Measurements from ENCODE around the gene BET1L. TPM values are rescaled to one million over a fixed set of nuclear protein-coding genes. Genes with fewer than 3 reads are reported as not detected.

BET1L gene
- total RNA-seq, 2 experiments from 2014 or later, result 28.8 to 31.7 TPM

DNA sequence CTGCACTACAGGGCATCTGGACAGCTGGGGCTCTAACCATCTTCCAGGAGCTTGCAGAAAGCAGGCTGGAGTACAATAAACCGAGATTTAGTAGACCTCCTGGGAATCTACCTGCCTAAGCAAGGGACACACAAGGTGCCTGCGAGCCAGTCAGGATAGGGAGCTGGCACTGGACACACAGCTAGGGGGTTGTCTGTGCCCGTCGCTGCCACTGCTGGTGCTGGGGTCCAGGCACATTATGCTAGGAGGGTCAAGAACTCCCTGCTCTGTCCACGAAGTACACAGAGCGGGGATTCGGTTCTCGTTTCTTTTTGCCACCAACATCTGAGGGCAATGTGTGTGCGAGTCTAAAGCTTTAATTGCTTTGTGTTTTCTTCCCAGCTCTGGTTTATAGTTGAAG, 4.5 kb upstream of the BET1L start:
- Mint-ChIP-seq H3K27me3 (no peaks in the 10 kb centered on the region), H3K4me1 (peaks cover 28% of the 10 kb centered on the region), H3K36me3 (peaks cover 31% of the 10 kb centered on the region), H3K9me3 (ENCODE audit: low read depth) (no peaks in the 10 kb centered on the region), H3K4me3 (no peak overlapping the region), H3K27ac (no peak overlapping the region)
- DNase-seq (no peak), ATAC-seq (no peak)
- CTCF ChIA-PET, result interaction anchor here (0.5 to 2.1 kb wide), 2 partner anchors 33 to 39 kb away, joined by 3 to 7 read pairs; no protein-coding TSS in a partner anchor

DNA sequence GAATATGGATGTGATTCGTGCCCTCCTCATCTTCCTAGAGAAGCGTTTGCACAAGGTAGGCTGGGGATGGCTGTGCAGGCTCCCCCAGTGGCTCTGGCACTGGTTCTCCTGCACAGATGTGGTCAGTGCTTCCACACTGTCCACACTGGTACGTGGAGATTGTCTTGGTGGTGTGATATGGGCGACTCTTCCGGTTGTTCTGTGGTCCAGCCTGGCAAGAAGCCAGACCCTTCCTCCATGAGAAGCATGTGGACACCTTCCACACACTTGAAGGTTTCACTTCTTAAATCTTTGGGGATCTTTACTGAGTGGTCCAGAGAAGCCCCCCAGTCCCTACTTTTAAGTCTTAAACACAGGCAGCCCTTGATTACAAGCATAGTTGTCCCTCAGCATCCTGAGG, 4.1 kb upstream of the BET1L start:
- Mint-ChIP-seq H3K27me3 (no peaks in the 10 kb centered on the region), H3K9me3 (ENCODE audit: low read depth) (no peaks in the 10 kb centered on the region), H3K27ac (peak overlapping the region; percentile 28), H3K4me3 (no peak overlapping the region), H3K4me1 (peaks cover 31% of the 10 kb centered on the region), H3K36me3 (peaks cover 33% of the 10 kb centered on the region)
- DNase-seq, result no peak
- no peak for ATAC-seq
- CTCF ChIA-PET, result no interaction called here

DNA sequence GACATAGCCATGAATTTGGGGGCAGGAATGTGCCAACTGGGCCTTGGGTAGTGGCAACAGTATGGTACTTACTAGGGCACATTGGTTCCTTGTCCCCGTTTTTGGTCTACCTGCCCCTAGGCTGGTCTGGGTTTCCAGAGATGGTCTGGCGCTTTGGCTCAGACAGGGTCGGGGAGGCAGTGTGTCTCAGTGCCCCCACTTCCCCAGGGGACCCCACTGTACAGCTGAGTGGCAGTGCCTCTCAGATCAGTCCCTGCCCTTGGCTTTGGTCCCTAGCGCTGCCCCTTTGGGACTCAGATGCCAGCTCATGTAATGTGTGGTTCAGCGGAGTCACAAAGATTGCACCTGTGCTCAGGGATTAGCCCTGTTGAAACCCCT, 3.6 kb upstream of the BET1L start:
- no peaks in the 10 kb centered on the region for H3K9me3 Mint-ChIP-seq (ENCODE audit: low read depth)
- no peak for DNase-seq
- H3K4me1 Mint-ChIP-seq, result peaks cover 36% of the 10 kb centered on the region
- CTCF ChIA-PET, result no interaction called here
- H3K36me3 Mint-ChIP-seq, result peaks cover 33% of the 10 kb centered on the region
- no peak overlapping the region for H3K4me3 Mint-ChIP-seq
- H3K27me3 Mint-ChIP-seq, result no peaks in the 10 kb centered on the region
- H3K27ac Mint-ChIP-seq, result no peak overlapping the region
- no peak for ATAC-seq

DNA sequence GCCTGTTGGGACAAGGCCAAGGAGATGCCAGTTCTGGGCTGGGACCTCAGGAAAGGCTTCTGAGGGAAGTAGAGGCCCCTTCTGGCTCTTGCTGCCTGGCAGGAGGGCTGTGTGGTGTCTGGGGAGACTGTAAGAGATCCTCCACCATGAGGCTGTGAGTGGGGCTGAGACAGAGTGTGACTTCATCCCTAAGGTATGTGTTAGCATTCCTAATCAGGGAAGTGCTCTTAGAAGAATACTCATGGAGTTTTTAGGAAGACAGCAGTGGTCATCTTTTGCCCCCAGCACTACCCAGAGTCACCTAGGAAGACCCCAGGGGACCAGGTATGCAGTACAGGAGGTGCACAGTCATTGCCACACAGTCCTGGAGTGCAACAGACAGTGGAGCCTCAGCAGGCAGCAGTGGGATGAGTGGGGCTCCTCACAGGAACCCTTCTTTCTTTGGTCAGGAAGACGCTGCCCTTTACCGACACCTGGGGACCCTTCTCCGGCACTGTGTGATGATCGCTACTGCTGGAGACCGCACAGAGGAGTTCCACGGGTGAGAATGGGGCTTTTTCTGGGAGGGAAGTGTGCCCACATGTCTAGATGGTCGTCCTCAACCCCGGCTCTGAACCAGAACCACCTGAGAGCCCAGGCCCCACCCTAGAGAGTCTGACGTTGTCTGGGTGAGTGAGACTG, 3.1 kb upstream of the BET1L start:
- Mint-ChIP-seq H3K27ac (peak overlapping the region; percentile 84), H3K4me3 (peak overlapping the region; percentile 93), H3K9me3 (ENCODE audit: low read depth) (no peaks in the 10 kb centered on the region), H3K4me1 (peaks cover 40% of the 10 kb centered on the region), H3K27me3 (no peaks in the 10 kb centered on the region), H3K36me3 (peaks cover 30% of the 10 kb centered on the region)
- CTCF ChIA-PET, result interaction anchor here (1.5 to 2.3 kb wide), 3 partner anchors 17 to 41 kb away, joined by 3 to 6 read pairs (median 6); partner anchors contain the start of gene SIRT3
- DNase-seq (no peak), ATAC-seq (no peak)

DNA sequence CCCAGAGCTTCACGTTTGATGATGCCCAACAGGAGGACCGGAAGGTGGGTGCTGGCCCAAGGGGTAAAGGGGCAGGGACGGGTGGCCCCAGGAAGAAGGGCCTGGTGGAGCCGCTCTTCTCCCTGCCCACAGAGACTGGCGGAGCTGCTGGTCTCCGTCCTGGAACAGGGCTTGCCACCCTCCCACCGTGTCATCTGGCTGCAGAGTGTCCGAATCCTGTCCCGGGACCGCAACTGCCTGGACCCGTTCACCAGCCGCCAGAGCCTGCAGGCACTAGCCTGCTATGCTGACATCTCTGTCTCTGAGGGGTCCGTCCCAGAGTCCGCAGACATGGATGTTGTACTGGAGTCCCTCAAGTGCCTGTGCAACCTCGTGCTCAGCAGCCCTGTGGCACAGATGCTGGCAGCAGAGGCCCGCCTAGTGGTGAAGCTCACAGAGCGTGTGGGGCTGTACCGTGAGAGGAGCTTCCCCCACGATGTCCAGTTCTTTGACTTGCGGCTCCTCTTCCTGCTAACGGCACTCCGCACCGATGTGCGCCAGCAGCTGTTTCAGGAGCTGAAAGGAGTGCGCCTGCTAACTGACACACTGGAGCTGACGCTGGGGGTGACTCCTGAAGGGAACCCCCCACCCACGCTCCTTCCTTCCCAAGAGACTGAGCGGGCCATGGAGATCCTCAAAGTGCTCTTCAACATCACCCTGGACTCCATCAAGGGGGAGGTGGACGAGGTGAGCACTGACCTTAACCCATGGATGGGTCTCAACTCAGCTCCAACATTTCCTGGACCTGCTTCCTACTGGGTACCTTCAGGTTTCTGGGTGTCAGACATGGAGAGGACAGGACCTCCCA, 2.3 kb upstream of the BET1L start:
- Mint-ChIP-seq H3K36me3 (peaks cover 27% of the 10 kb centered on the region), H3K4me1 (peaks cover 42% of the 10 kb centered on the region), H3K27me3 (no peaks in the 10 kb centered on the region), H3K27ac (peak overlapping the region; percentile 84), H3K4me3 (peak overlapping the region; percentile 93), H3K9me3 (ENCODE audit: low read depth) (no peaks in the 10 kb centered on the region)
- DNase-seq (no peak), ATAC-seq (no peak)
- CTCF ChIA-PET, result interaction anchor here (1.1 to 2.3 kb wide), 4 partner anchors 18 to 95 kb away, joined by 3 to 6 read pairs (median 4); partner anchors contain the start of gene SIRT3

DNA sequence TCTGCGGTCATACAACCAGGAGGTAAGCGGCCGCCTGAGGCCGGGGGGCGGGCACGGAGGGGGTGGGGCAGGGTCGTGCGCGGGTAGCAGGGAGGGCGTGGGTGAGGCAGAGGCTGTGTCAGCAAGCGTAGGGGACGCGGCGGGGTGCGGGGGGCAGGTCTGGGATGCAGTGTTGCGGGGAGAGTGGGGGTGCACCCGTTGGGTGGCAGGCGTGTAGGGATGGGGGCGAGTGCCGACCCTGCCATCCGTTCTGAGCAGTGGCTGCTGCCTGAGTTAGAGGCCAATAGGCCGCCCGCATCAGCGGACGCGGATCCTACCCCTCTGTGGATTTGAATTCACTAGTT, 1.7 kb upstream of the BET1L start:
- CTCF ChIA-PET, result interaction anchor here (1.1 to 2.3 kb wide), 4 partner anchors 19 to 96 kb away, joined by 3 to 6 read pairs (median 4); partner anchors contain the start of gene SIRT3
- H3K36me3 Mint-ChIP-seq, result peaks cover 26% of the 10 kb centered on the region
- H3K4me1 Mint-ChIP-seq, result peaks cover 46% of the 10 kb centered on the region

DNA sequence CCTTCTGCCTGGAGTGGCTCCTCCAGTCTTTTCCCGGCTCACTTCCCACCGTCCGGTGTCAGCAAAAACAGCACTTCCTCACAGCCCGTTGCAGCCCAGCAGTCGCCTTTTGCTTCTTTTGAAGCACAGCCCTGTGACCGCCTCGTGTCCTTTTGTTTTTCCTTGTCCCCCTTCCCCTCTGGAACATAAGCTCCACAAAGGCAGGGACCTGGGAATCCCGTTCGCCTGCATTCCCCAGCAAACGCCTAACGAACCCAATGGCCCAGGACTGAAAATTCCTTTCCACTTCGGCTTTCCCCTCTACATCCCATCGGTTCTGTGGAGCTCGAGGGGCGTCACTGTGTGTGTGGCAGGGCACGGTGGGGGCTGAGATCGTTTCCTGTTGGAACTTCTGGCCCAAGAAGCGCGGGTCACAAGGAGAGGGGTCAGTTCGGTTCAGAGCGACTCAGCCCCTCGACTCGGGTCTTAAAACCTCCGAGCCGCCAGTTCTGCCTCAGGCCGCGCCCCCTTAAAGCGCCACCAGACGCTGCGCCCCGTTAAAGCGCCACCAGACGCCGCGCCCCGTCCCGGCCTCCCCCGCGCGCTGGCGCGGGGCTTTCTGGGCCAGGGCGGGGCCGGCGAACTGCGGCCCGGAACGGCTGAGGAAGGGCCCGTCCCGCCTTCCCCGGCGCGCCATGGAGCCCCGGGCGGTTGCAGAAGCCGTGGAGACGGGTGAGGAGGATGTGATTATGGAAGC, 1.1 kb upstream of the BET1L start:
- Mint-ChIP-seq H3K4me3 (peak overlapping the region; percentile 93), H3K9me3 (ENCODE audit: low read depth) (no peaks in the 10 kb centered on the region), H3K4me1 (peaks cover 47% of the 10 kb centered on the region), H3K36me3 (peaks cover 25% of the 10 kb centered on the region), H3K27me3 (no peaks in the 10 kb centered on the region), H3K27ac (peak overlapping the region; percentile 99)
- CTCF ChIA-PET, result interaction anchor here (1.1 to 2.3 kb wide), 5 partner anchors 19 to 96 kb away, joined by 3 to 8 read pairs (median 6); partner anchors contain the start of genes PSMD13 and SIRT3
- ATAC-seq, result peak; percentile 74
- DNase-seq, result peak; percentile 90

More for the DNA sequence above, 1.7 kb upstream of the BET1L start:
- H3K4me3 Mint-ChIP-seq, result peak overlapping the region; percentile 93
- H3K27me3 Mint-ChIP-seq, result no peaks in the 10 kb centered on the region
- DNase-seq (no peak), ATAC-seq (no peak)
- H3K9me3 Mint-ChIP-seq (ENCODE audit: low read depth), result no peaks in the 10 kb centered on the region
- H3K27ac Mint-ChIP-seq, result peak overlapping the region; percentile 84

DNA sequence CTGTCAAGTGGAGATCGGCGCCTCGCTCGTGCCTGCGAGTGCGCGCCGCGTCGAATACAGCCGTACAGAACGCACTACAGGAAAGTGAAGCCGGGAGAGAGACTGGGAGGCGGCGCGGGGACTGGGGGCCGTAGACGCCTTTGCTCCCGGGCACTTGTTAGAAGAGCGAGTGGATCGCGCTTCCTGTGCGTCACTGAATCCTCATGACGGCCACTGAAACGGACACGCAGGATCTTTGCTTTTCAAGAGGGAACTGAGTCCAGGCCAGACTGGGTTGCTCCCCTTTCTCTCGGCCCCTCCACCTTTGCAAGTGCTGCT, 623 bp upstream of the BET1L start:
- no peaks in the 10 kb centered on the region for H3K27me3 Mint-ChIP-seq
- peak overlapping the region; percentile 93 for H3K4me3 Mint-ChIP-seq
- peaks cover 22% of the 10 kb centered on the region for H3K36me3 Mint-ChIP-seq
- H3K9me3 Mint-ChIP-seq (ENCODE audit: low read depth), result no peaks in the 10 kb centered on the region
- CTCF ChIA-PET, result interaction anchor here (0.8 to 2.3 kb wide), 9 partner anchors 9 to 123 kb away, joined by 3 to 8 read pairs (median 4); partner anchors contain the start of genes PSMD13 and SIRT3
- peaks cover 52% of the 10 kb centered on the region for H3K4me1 Mint-ChIP-seq
- DNase-seq (no peak), ATAC-seq (peak; percentile 24)
- peak overlapping the region; percentile 99 for H3K27ac Mint-ChIP-seq

DNA sequence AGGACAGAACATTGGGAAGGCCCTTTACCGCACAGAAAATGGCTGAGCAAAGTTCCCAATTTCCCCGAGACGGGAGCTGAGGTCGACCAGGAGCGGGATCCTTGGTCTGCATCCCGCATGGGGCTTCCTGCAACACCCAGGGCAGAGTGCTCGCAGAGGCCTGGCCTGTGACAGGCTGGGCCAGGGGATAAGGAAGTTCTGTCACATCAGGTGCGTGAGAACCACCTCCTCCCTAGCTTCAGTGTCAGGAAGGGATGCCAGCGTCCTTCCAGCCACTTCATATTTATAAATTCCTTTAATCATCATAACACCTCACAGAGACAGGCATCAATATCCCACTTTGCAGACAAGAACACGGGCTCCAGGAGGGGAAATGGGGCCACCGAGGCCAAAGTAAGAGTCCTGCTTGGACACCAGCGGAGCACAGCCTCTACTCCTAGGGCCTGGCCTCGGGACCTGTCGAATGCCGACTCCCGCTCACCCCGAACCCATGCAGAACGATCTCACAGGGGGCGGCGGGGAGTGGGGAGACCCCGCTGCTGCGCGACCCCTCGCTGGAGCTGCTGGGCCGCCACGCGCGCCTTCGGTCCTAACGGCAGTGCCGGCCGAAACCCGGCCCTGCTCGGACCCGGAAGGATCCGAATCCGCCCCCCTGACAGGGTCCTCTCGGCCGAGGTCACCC, 532 bp downstream of the BET1L start:
- CTCF ChIA-PET, result interaction anchor here (0.8 to 1.4 kb wide), 10 partner anchors 10 to 312 kb away, joined by 3 to 8 read pairs (median 3); no protein-coding TSS in a partner anchor
- no peak for ATAC-seq
- Mint-ChIP-seq H3K9me3 (ENCODE audit: low read depth) (no peaks in the 10 kb centered on the region), H3K36me3 (peaks cover 22% of the 10 kb centered on the region), H3K27me3 (no peaks in the 10 kb centered on the region), H3K4me3 (peak overlapping the region; percentile 93), H3K27ac (peak overlapping the region; percentile 99), H3K4me1 (peaks cover 62% of the 10 kb centered on the region)
- peak; percentile 58 for DNase-seq

DNA sequence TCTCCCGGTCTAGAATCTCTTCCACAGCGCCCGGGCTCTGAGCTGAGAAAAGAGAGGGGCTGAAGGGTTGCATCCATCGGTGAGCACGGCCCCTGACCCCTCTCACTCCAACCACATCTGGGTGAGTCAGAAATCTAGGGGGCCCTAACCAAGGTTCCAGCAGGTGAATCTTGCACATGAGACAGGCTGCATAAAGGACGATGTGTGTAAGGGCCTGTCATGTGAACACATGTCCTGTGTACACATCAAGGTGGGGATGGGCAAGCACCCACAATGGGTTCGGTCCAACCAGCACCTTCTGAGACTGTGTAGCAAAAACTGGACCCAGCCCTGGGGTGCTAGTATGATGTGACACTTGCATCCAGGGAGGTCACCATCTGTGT, 1.2 kb downstream of the BET1L start:
- peak overlapping the region; percentile 93 for H3K4me3 Mint-ChIP-seq
- CTCF ChIA-PET, result interaction anchor here (1.0 to 1.4 kb wide), 2 partner anchors 242 to 313 kb away, joined by 3 to 8 read pairs; no protein-coding TSS in a partner anchor
- H3K4me1 Mint-ChIP-seq, result peaks cover 59% of the 10 kb centered on the region
- no peaks in the 10 kb centered on the region for H3K27me3 Mint-ChIP-seq
- ATAC-seq, result no peak
- peaks cover 15% of the 10 kb centered on the region for H3K36me3 Mint-ChIP-seq
- DNase-seq, result no peak
- no peaks in the 10 kb centered on the region for H3K9me3 Mint-ChIP-seq (ENCODE audit: low read depth)
- H3K27ac Mint-ChIP-seq, result peak overlapping the region; percentile 99

DNA sequence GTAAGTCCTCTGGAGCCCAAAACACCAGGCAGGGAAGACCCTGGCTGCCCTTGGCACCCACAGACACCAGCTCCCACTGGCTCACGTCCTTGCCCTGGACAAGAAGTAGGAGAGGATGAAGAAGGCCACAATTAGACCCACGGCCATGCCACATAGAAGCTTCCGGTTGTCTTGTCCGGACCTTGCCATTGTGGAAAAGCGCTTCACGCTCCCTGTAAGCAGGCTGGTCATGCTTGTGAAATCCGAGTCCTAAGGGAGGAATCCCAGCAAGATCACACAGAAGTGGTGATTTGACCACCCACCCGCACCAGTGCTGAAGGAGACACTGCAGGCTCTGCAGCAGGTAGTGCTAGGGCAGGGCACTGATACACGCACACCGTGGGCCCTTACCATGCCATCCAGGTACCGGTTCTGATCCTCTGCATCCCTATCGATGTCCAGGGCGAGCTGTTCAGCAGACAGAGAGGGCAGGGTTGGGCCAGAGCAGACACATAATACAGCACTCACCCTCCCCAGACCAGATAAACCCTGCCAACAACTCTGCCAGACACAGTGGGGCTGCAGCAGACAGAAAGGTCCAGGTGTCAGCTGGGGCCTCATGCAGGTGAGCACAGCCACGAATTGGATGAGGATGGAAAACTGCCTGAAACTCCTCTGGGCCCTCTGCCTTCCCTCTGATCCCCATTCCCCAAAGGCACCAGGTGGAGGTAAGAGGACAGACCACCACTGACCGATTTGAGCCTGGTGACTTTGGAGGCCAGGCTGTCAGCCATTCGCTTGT, 1.8 kb downstream of the BET1L start:
- CTCF ChIA-PET, result no interaction called here
- Mint-ChIP-seq H3K9me3 (ENCODE audit: low read depth) (no peaks in the 10 kb centered on the region), H3K36me3 (peaks cover 13% of the 10 kb centered on the region), H3K4me1 (peaks cover 55% of the 10 kb centered on the region), H3K27me3 (no peaks in the 10 kb centered on the region), H3K4me3 (peak overlapping the region; percentile 93), H3K27ac (peak overlapping the region; percentile 99)
- ATAC-seq (no peak), DNase-seq (no peak)

DNA sequence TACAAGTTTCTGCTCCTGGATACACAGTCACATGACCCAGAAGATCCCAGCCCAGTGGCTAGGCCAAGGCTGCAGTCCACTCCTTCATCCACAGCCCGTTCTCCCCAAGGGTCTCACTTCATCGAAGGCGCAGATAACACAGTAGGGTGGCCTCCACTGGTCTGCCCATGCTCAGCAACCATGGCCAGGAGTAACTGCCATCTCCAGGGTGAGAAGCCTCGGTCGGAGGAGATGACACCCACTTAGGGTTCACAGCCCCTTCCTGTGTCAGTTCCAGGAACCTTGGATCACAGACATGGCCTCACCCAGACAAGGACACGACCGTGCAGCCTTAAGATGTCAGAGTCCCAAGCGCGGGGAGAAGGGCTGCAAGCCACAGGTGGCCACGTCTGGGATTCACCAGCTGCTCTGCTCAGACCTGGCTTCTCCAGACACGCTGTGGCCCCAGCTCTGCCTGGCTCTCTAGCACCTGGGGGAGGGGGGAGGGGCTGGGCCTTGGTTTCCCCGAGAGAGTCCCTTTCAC, 2.6 kb downstream of the BET1L start:
- Mint-ChIP-seq H3K27ac (no peak overlapping the region), H3K9me3 (ENCODE audit: low read depth) (no peaks in the 10 kb centered on the region), H3K4me3 (no peak overlapping the region), H3K4me1 (peaks cover 47% of the 10 kb centered on the region), H3K36me3 (peaks cover 6% of the 10 kb centered on the region), H3K27me3 (no peaks in the 10 kb centered on the region)
- no peak for ATAC-seq
- CTCF ChIA-PET, result no interaction called here
- DNase-seq, result no peak
